ENCODE data around the gene ACVR1B.

- no peak for TF ChIP-seq CTCF (IDR thresholded peaks at IDR 0.05 in 8 of 11, conservative IDR thresholded peaks at IDR 0.05 in 3 of 11)
- TF ChIP-seq POLR2AphosphoS5 (IDR thresholded peaks at IDR 0.05), result no peak
Measured at GRCh38 chr12:51953089-51953488, 1.6 kb downstream of the ACVR1B start.

All from spleen (tissue), 7 donors.